Measurements from ENCODE around the gene ILF3. TPM values are rescaled to one million over a fixed set of nuclear protein-coding genes. Genes with fewer than 3 reads are reported as not detected.

Gene ILF3
- total and polyA plus RNA-seq, 7 donors, result 25.7 to 146 (median 86.1) TPM

- no peak for DNase-seq
- H3K4me1 ChIP-seq, result no peaks in the 10 kb centered on the region
- H3K9me3 ChIP-seq, result no peaks in the 10 kb centered on the region
- WGBS, 2 donors, result 88 to 96% methylated on average over 14 of the region's 14 CpGs
- TF ChIP-seq POLR2A (IDR thresholded peaks at IDR 0.05) (no peak), POLR2AphosphoS5 (IDR thresholded peaks at IDR 0.05) (no peak), CTCF (IDR thresholded peaks at IDR 0.05) (no peak), EP300 (IDR thresholded peaks at IDR 0.05) (no peak)
- H3K27me3 ChIP-seq, result no peaks in the 10 kb centered on the region
- no peaks in the 10 kb centered on the region for H3K36me3 ChIP-seq
- intact Hi-C loops (cut with DNase I), result no loop called here
- no peak overlapping the region for H3K4me3 ChIP-seq
- no peak overlapping the region for H3K27ac ChIP-seq
These were observed 38.6 kb upstream of the ILF3 start for GRCh38 chr19:10615429-10616023.

- intact Hi-C loops (cut with DNase I), result no loop called here
- H3K27ac ChIP-seq, result no peak overlapping the region
- no peaks in the 10 kb centered on the region for H3K27me3 ChIP-seq
- H3K36me3 ChIP-seq, result no peaks in the 10 kb centered on the region
- no peaks in the 10 kb centered on the region for H3K4me1 ChIP-seq
- no peak overlapping the region for H3K4me3 ChIP-seq
- 89 to 92% methylated on average over 15 of the region's 15 CpGs for WGBS, 2 donors
- no peak for TF ChIP-seq POLR2A (IDR thresholded peaks at IDR 0.05)
- no peak for TF ChIP-seq CTCF (IDR thresholded peaks at IDR 0.05)
- no peak for TF ChIP-seq EP300 (IDR thresholded peaks at IDR 0.05)
- no peak for TF ChIP-seq POLR2AphosphoS5 (IDR thresholded peaks at IDR 0.05)
- no peaks in the 10 kb centered on the region for H3K9me3 ChIP-seq
- no peak for DNase-seq
These were observed 36.6 kb upstream of the ILF3 start for GRCh38 chr19:10617409-10618121.

- Histone ChIP-seq H3K4me3 (no peak overlapping the region), H3K36me3 (no peaks in the 10 kb centered on the region), H3K27me3 (no peaks in the 10 kb centered on the region), H3K27ac (no peak overlapping the region), H3K9me3 (no peaks in the 10 kb centered on the region), H3K4me1 (no peaks in the 10 kb centered on the region)
- TF ChIP-seq EP300 (IDR thresholded peaks at IDR 0.05), result no peak
- TF ChIP-seq POLR2AphosphoS5 (IDR thresholded peaks at IDR 0.05), result no peak
- no peak for TF ChIP-seq POLR2A (IDR thresholded peaks at IDR 0.05)
- TF ChIP-seq CTCF (IDR thresholded peaks at IDR 0.05), result no peak
- intact Hi-C loops (cut with DNase I), result no loop called here
- WGBS, 2 donors, result 95 to 96% methylated on average over 8 of the region's 8 CpGs
- DNase-seq, result no peak
These were observed 35.3 kb upstream of the ILF3 start for GRCh38 chr19:10618846-10619245.

- H3K9me3 ChIP-seq, result no peaks in the 10 kb centered on the region
- DNase-seq, result no peak
- 97 to 98% methylated on average over 4 of the region's 4 CpGs for WGBS, 2 donors
- H3K4me3 ChIP-seq, result no peak overlapping the region
- H3K27ac ChIP-seq, result no peak overlapping the region
- no peak for TF ChIP-seq EP300 (IDR thresholded peaks at IDR 0.05)
- no peak for TF ChIP-seq CTCF (IDR thresholded peaks at IDR 0.05)
- TF ChIP-seq POLR2AphosphoS5 (IDR thresholded peaks at IDR 0.05), result no peak
- no peak for TF ChIP-seq POLR2A (IDR thresholded peaks at IDR 0.05)
- intact Hi-C loops (cut with DNase I), result no loop called here
- no peaks in the 10 kb centered on the region for H3K36me3 ChIP-seq
- no peaks in the 10 kb centered on the region for H3K27me3 ChIP-seq
- H3K4me1 ChIP-seq, result peaks cover 0 to 15% (median 13%) of the 10 kb centered on the region in 4 donors
These were observed 33.4 kb upstream of the ILF3 start for GRCh38 chr19:10620786-10621185.
